DND-41 (cell line): ENCODE measurements around the gene CHID1.
A peak's percentile ranks its signal among the peaks of the same experiment; 100 is the strongest.

Experiments
- ATAC-seq: fragments of 200-7000 bp; cut with Tn5 transposase; 3 replicates; pipeline ENCODE4 v1.9.1; 2021; ENCODE audit warnings: low read depth; ENCODE audit not compliant: insufficient read depth
- DNase-seq: peaks from one replicate; pipeline ENCODE4 v3.0.0-alpha.2; 2020
- H2AFZ ChIP-seq: 2 replicates; pipeline ENCODE4 v1.6.0; 2012; ENCODE audit warnings: low read depth, low read length
- H3K27ac ChIP-seq: 2 replicates; pipeline ENCODE4 v1.5.1; 2012; ENCODE audit warnings: low read length, inconsistent platforms
- H3K27me3 ChIP-seq: fragments of 200-600 bp; sonication (generic); 2 replicates; pipeline ENCODE4 v1.6.0; 2012; ENCODE audit warnings: low read length, mild to moderate bottlenecking, inconsistent platforms; ENCODE audit not compliant: insufficient read depth, poor library complexity
- H3K36me3 ChIP-seq: 2 replicates; pipeline ENCODE4 v1.5.1; 2012; ENCODE audit warnings: low read length, inconsistent platforms; ENCODE audit not compliant: insufficient read depth
- H3K4me1 ChIP-seq: 2 replicates; pipeline ENCODE4 v1.5.1; 2012; ENCODE audit warnings: mild to moderate bottlenecking, low read length; ENCODE audit not compliant: insufficient read depth
- H3K4me2 ChIP-seq: 2 replicates; pipeline ENCODE4 v1.6.0; 2012; ENCODE audit warnings: mild to moderate bottlenecking, moderate library complexity, low read length, inconsistent platforms; ENCODE audit not compliant: insufficient read depth
- H3K4me3 ChIP-seq, 2 experiments: fragments of 200-600 bp in 1 of 2; shearing (Covaris generic) in 1 of 2; 2 replicates each; pipeline ENCODE4 v1.5.1; 2012 to 2016; ENCODE audit warnings: inconsistent platforms in 2 of 2, low read length in 2 of 2, mild to moderate bottlenecking in 2 of 2, low read depth in 1 of 2, moderate library complexity in 1 of 2
- H3K79me2 ChIP-seq: 2 replicates; pipeline ENCODE4 v1.6.0; 2012; ENCODE audit warnings: low read length, inconsistent platforms; ENCODE audit not compliant: insufficient read depth
- H3K9ac ChIP-seq: 2 replicates; pipeline ENCODE4 v1.6.0; 2012; ENCODE audit warnings: low read depth, mild to moderate bottlenecking, inconsistent platforms, low read length, moderate library complexity
- H3K9me3 ChIP-seq: 2 replicates; pipeline ENCODE4 v1.5.1; 2012; ENCODE audit warnings: low read length, moderate library complexity, mild to moderate bottlenecking, inconsistent platforms; ENCODE audit not compliant: insufficient read depth, severe bottlenecking
- H4K20me1 ChIP-seq: 2 replicates; pipeline ENCODE4 v1.6.0; 2012; ENCODE audit warnings: low read length; ENCODE audit not compliant: insufficient read depth
- EZH2 ChIP-seq: IDR thresholded peaks from 3 replicates; pipeline ENCODE4 v1.6.1; 2012; ENCODE audit warnings: borderline replicate concordance, low read depth, mild to moderate bottlenecking, moderate library complexity, low read length, inconsistent platforms; ENCODE audit not compliant: severe bottlenecking
- TF ChIP-seq, protein P1 (sequence below): IDR thresholded peaks from 2 replicates; pipeline ENCODE4 v1.5.1; 2012; ENCODE audit warnings: borderline replicate concordance, low read length, moderate library complexity, mild to moderate bottlenecking; ENCODE audit not compliant: poor library complexity, severe bottlenecking; ENCODE audit errors: extremely low read depth

CHID1 gene

GRCh38 chr11:861105-861479 is 49.5 kb downstream of the CHID1 start:
- no peak overlapping the region for H3K4me3 ChIP-seq
- H4K20me1 ChIP-seq, result peaks cover 16% of the 10 kb centered on the region
- H3K27me3 ChIP-seq, result no peaks in the 10 kb centered on the region
- no peaks in the 10 kb centered on the region for H3K79me2 ChIP-seq
- no peak for DNase-seq
- no peak overlapping the region for H3K27ac ChIP-seq
- no peak overlapping the region for H3K4me2 ChIP-seq
- H3K4me1 ChIP-seq, result no peaks in the 10 kb centered on the region
- H2AFZ ChIP-seq, result no peak overlapping the region
- TF ChIP-seq, protein P1, sequence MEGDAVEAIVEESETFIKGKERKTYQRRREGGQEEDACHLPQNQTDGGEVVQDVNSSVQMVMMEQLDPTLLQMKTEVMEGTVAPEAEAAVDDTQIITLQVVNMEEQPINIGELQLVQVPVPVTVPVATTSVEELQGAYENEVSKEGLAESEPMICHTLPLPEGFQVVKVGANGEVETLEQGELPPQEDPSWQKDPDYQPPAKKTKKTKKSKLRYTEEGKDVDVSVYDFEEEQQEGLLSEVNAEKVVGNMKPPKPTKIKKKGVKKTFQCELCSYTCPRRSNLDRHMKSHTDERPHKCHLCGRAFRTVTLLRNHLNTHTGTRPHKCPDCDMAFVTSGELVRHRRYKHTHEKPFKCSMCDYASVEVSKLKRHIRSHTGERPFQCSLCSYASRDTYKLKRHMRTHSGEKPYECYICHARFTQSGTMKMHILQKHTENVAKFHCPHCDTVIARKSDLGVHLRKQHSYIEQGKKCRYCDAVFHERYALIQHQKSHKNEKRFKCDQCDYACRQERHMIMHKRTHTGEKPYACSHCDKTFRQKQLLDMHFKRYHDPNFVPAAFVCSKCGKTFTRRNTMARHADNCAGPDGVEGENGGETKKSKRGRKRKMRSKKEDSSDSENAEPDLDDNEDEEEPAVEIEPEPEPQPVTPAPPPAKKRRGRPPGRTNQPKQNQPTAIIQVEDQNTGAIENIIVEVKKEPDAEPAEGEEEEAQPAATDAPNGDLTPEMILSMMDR, result no peak
- no peak for TF ChIP-seq EZH2
- no peak overlapping the region for H3K9ac ChIP-seq
- H3K36me3 ChIP-seq, result no peaks in the 10 kb centered on the region
- ATAC-seq, result peak; percentile 6; the same call in 2 of the 3 replicates
- H3K9me3 ChIP-seq, result no peaks in the 10 kb centered on the region

DNA sequence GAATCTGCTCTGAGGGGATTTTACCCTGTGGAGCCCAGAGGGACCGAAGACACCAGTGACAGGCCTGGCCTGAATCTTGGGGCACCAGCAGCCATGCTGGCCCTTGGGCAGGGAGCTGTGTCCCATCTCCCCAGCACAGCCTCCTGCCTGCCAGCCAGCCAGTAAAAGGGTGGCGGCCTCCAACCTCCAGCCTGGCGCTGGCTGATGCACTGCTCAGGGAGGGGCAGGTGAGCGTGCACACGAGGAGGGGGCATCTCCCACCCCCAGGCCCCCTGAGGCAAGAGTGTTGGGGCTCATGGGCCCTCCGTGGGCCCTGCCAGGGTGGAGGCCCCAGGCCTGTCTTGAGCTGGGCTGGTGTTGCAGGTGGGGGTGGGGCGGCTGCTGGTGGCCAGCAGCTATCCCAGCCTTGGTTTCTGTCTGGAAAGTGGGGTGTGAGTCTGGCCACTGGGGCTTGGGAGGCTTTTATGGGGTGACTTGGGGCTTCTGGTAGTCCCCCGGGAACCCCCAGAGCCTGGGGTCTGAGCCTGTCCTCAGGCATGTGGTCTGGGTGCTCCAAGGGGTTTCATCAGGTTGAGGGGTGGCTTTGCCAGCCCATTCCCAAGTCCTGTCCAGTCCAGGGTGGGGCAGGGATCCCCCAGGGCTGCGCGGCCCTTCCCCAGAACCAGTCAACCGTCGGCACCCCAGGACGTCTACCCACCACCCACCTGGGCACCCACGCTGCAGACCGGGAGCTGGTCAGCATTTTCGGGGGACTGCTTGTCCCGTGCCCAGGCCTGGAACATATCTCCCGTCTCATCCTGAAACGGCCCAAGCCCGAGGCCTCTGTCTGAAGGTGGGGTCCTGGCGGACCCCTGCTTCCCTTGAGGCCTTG is 50.1 kb downstream of the CHID1 start:
- Histone ChIP-seq H3K79me2 (no peaks in the 10 kb centered on the region), H3K4me2 (no peak overlapping the region), H4K20me1 (peaks cover 16% of the 10 kb centered on the region), H3K36me3 (no peaks in the 10 kb centered on the region), H2AFZ (no peak overlapping the region), H3K27ac (no peak overlapping the region), H3K4me3 (no peak overlapping the region), H3K4me1 (no peaks in the 10 kb centered on the region), H3K9me3 (no peaks in the 10 kb centered on the region), H3K27me3 (no peaks in the 10 kb centered on the region), H3K9ac (no peak overlapping the region)
- TF ChIP-seq, protein P1, result no peak
- no peak for TF ChIP-seq EZH2
- DNase-seq, result no peak
- ATAC-seq, result no peak

DNA sequence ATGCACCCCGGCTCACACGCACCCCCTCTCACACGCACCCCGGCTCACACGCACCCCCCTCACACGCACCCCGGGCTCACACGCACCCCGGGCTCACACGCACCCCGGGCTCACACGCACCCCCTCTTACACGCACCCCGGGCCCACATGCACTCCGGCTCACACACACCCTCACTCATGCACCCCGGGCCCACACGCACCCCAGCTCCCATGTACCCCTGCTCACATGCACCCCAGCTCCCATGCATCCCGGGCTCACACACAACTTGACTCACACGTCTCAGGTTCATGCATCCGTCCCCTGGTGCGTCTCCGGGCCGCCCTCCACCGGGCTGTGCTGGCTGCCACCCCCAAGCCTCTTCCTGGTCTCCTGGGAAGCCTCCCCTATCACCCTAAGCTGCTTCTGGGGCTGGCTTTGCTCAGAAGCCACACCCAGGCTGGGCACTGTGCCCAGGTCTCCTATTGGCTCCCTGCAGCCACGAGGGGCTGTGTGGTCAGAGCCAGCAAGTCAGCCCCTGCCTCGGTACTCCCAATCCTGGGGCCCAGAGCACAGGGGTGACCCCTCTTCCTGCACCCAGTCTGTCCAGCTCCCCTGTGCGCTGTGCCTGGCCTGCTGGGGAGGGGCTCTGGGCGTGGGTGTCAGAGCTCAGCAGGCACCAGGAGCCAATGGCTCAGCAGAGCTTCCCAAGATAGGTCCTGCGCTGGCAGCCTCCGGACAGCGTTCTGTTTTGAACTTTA is 51.0 kb downstream of the CHID1 start:
- Histone ChIP-seq H3K27ac (no peak overlapping the region), H3K9me3 (no peaks in the 10 kb centered on the region), H3K27me3 (no peaks in the 10 kb centered on the region), H3K79me2 (no peaks in the 10 kb centered on the region), H2AFZ (no peak overlapping the region), H3K9ac (no peak overlapping the region), H4K20me1 (peaks cover 16% of the 10 kb centered on the region), H3K4me3 (no peak overlapping the region), H3K4me1 (no peaks in the 10 kb centered on the region), H3K36me3 (no peaks in the 10 kb centered on the region), H3K4me2 (no peak overlapping the region)
- ATAC-seq, result peak; percentile 30
- no peak for TF ChIP-seq EZH2
- TF ChIP-seq, protein P1, result no peak
- peak; percentile 50 for DNase-seq
